Cerebellar nuclear complex (tissue), 1 donor: ENCODE results near the gene AFF1.
"Not testable (repeated sequence)": the region's sequence is repeated elsewhere in the genome, so short reads cannot be mapped to it uniquely, and the experiment has no call there.

Experiments used
- DNase-seq, 2 experiments: peaks; one replicate each; lab custom pipeline; 2025; lab: John Stamatoyannopoulos, UW

Gene AFF1

GRCh38 chr4:86980230-86980629 is 45.4 kb downstream of the AFF1 start:
- DNase-seq: no peak

GRCh38 chr4:86981789-86982188 is 47.0 kb downstream of the AFF1 start:
- DNase-seq: no peak

GRCh38 chr4:86985852-86986251 is 51.0 kb downstream of the AFF1 start:
- DNase-seq: not testable (repeated sequence)

- DNase-seq: not testable (repeated sequence)
Observed at GRCh38 chr4:86989658-86990057, 54.8 kb downstream of the AFF1 start.

- no peak for DNase-seq
Observed at GRCh38 chr4:86990510-86990909, 55.7 kb downstream of the AFF1 start.

- no peak for DNase-seq
Observed at GRCh38 chr4:86991994-86992393, 57.2 kb downstream of the AFF1 start.

- DNase-seq: no peak
Observed at GRCh38 chr4:86993909-86994681, 59.3 kb downstream of the AFF1 start.

GRCh38 chr4:86994686-86995085 is 59.9 kb downstream of the AFF1 start:
- no peak for DNase-seq

- not testable (repeated sequence) for DNase-seq
Observed at GRCh38 chr4:86996510-86996909, 61.7 kb downstream of the AFF1 start.

GRCh38 chr4:86999136-86999643 is 64.4 kb downstream of the AFF1 start:
- no peak for DNase-seq

- DNase-seq: no peak
Observed at GRCh38 chr4:87002682-87003043, 67.9 kb downstream of the AFF1 start.

GRCh38 chr4:87003266-87003665 is 68.5 kb downstream of the AFF1 start:
- DNase-seq: no peak

GRCh38 chr4:87005369-87005689 is 70.5 kb downstream of the AFF1 start:
- DNase-seq: no peak

GRCh38 chr4:87005690-87006425 is 71.0 kb downstream of the AFF1 start:
- DNase-seq: peak in 1 of 2 experiments; percentile 52

- DNase-seq: peak in 1 of 2 experiments; percentile 52
Observed at GRCh38 chr4:87006426-87006675, 71.5 kb downstream of the AFF1 start.

GRCh38 chr4:87006676-87007527 is 72.1 kb downstream of the AFF1 start:
- DNase-seq: peak in 1 of 2 experiments; percentile 79

- no peak for DNase-seq
Observed at GRCh38 chr4:87007528-87008446, 73.0 kb downstream of the AFF1 start.

- no peak for DNase-seq
Observed at GRCh38 chr4:87009095-87009648, 74.4 kb downstream of the AFF1 start.

- no peak for DNase-seq
Observed at GRCh38 chr4:87010192-87010591, 75.4 kb downstream of the AFF1 start.

GRCh38 chr4:87011340-87012034 is 76.7 kb downstream of the AFF1 start:
- DNase-seq: no peak
